Measurements from ENCODE around the gene TRDMT1.
A peak's percentile ranks its signal among the peaks of the same experiment; 100 is the strongest.

TRDMT1 gene

GRCh38 chr10:17200912-17201793, at the start of gene TRDMT1:
TSS of gene TRDMT1 (minus strand) at chr10:17201672. CDS start at chr10:17201634, 38 bp downstream.
- peak; percentile 62 for DNase-seq (ENCODE audit: low read depth)

- no peak for DNase-seq (ENCODE audit: low read depth)
Observed at GRCh38 chr10:17250736-17251135, 49.3 kb upstream of the TRDMT1 start.

GRCh38 chr10:17249820-17250219, 48.3 kb upstream of the TRDMT1 start:
- DNase-seq (ENCODE audit: low read depth) = no peak

- DNase-seq (ENCODE audit: low read depth) = no peak
Observed at GRCh38 chr10:17248964-17249363, 47.5 kb upstream of the TRDMT1 start.

- no peak for DNase-seq (ENCODE audit: low read depth)
Observed at GRCh38 chr10:17247210-17247609, 45.7 kb upstream of the TRDMT1 start.

- no peak for DNase-seq (ENCODE audit: low read depth)
Observed at GRCh38 chr10:17244700-17245365, 43.4 kb upstream of the TRDMT1 start.

- DNase-seq (ENCODE audit: low read depth) = no peak
Observed at GRCh38 chr10:17241611-17242333, 40.3 kb upstream of the TRDMT1 start.

GRCh38 chr10:17240616-17241015, 39.1 kb upstream of the TRDMT1 start:
- no peak for DNase-seq (ENCODE audit: low read depth)

GRCh38 chr10:17240096-17240495, 38.6 kb upstream of the TRDMT1 start:
- no peak for DNase-seq (ENCODE audit: low read depth)

- no peak for DNase-seq (ENCODE audit: low read depth)
Observed at GRCh38 chr10:17239345-17240085, 38.0 kb upstream of the TRDMT1 start.

GRCh38 chr10:17238445-17239291, 37.2 kb upstream of the TRDMT1 start:
- no peak for DNase-seq (ENCODE audit: low read depth)

GRCh38 chr10:17237915-17238444, 36.5 kb upstream of the TRDMT1 start:
- DNase-seq (ENCODE audit: low read depth) = no peak

- DNase-seq (ENCODE audit: low read depth) = no peak
Observed at GRCh38 chr10:17237149-17237527, 35.7 kb upstream of the TRDMT1 start.

- DNase-seq (ENCODE audit: low read depth) = no peak
Observed at GRCh38 chr10:17236468-17237148, 35.1 kb upstream of the TRDMT1 start.

- DNase-seq (ENCODE audit: low read depth) = no peak
Observed at GRCh38 chr10:17235136-17235535, 33.7 kb upstream of the TRDMT1 start.

GRCh38 chr10:17234431-17234945, 33.0 kb upstream of the TRDMT1 start:
- DNase-seq (ENCODE audit: low read depth) = no peak

- no peak for DNase-seq (ENCODE audit: low read depth)
Observed at GRCh38 chr10:17233286-17233991, 32.0 kb upstream of the TRDMT1 start.

- no peak for DNase-seq (ENCODE audit: low read depth)
Observed at GRCh38 chr10:17232276-17232960, 30.9 kb upstream of the TRDMT1 start.

GRCh38 chr10:17231788-17232187, 30.3 kb upstream of the TRDMT1 start:
- no peak for DNase-seq (ENCODE audit: low read depth)
